Measurements from ENCODE around the gene KCNH4. TPM values are rescaled to one million over a fixed set of nuclear protein-coding genes. Genes with fewer than 3 reads are reported as not detected.

The KCNH4 gene
- total RNA-seq, 1 donor from 2014 or later, result 0.80 TPM

DNA sequence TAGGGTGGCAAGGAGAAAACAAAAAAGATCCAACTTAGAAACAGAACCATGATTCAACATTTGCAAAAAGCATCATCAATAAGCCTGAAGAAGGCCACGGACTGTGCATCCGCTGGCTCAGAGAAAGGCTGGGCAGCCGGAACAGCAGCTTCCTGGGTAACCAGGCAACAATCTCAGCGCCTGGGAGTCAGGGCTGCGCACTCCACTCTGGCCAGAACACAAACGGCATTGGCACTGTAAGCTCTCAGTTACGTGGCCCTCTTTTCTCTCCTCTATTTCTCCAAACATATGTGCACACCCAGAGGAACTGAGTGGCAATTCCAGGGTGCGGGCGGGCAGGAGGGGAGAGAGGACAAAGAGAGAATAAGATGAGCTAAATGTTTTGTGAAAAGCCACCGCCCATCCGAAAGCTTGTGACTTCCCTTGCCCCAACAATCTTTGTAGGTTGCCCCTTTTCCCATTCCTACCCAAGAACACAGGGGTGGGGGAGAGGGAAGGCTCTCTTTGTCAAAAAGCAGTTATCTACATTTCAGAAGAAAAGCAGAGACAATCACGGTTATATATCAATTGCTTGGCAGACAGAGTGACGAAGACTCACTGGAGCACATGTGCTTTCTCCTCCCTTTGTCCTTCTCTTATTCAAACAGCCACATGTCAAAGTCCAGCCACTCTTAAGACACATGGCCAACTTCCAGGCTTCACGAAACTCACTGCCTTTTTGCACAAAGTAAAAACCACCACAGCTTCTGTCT lies 19.9 kb upstream of the KCNH4 start:
- Mint-ChIP-seq H3K27ac (peak overlapping the region; percentile 35), H3K36me3 (ENCODE audit: low read depth) (peaks cover 51% of the 10 kb centered on the region), H3K4me1 (peaks cover 15% of the 10 kb centered on the region), H3K9me3 (no peaks in the 10 kb centered on the region), H3K27me3 (no peaks in the 10 kb centered on the region), H3K4me3 (no peak overlapping the region)
- CTCF ChIA-PET, result interaction anchor here (1.2 to 2.1 kb wide), 2 partner anchors 22 to 202 kb away, joined by 3 to 5 read pairs; no protein-coding TSS in a partner anchor
- TF ChIP-seq, protein P1, sequence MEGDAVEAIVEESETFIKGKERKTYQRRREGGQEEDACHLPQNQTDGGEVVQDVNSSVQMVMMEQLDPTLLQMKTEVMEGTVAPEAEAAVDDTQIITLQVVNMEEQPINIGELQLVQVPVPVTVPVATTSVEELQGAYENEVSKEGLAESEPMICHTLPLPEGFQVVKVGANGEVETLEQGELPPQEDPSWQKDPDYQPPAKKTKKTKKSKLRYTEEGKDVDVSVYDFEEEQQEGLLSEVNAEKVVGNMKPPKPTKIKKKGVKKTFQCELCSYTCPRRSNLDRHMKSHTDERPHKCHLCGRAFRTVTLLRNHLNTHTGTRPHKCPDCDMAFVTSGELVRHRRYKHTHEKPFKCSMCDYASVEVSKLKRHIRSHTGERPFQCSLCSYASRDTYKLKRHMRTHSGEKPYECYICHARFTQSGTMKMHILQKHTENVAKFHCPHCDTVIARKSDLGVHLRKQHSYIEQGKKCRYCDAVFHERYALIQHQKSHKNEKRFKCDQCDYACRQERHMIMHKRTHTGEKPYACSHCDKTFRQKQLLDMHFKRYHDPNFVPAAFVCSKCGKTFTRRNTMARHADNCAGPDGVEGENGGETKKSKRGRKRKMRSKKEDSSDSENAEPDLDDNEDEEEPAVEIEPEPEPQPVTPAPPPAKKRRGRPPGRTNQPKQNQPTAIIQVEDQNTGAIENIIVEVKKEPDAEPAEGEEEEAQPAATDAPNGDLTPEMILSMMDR (IDR thresholded peaks at IDR 0.05), result no peak
- intact Hi-C loops (cut with micrococcal nuclease), result no loop called here
- POLR2A ChIA-PET, result interaction anchor here (0.7 kb wide), 1 partner anchor 1841 kb away, joined by 3 read pairs; no protein-coding TSS in a partner anchor
- DNase-seq (no peak), ATAC-seq (ENCODE audit: low read depth) (no peak)

DNA sequence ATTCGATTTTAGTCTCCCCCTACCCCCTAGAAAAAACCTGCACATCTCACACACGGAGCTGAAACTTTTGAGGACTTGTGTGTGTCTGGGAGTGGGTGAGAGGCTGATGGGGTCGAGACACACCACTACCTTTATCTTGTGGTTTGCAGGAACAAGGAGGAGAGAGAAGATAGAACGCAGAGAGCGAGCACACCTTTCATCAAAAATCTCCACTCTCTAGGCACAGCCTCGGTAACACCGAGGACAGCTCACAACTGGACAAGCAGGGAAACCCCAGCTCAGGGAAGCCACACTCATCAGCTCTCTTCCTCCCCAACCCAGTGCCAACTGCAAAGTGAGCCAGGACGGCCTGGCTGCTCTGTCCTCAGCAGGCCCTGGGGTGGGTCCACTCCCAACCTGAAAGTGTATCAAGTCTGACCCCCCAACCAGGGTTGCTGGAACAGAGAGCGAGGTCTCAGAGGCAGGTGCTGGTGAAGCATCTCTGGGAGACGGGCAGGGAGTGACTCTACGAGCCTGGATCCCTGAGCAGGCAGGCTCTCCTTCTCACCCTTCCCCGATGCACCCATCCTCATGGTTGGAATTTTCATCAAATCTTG lies 18.6 kb upstream of the KCNH4 start:
- CTCF ChIA-PET, result interaction anchor here (1.5 to 2.4 kb wide), 2 partner anchors 15 to 23 kb away, joined by 6 to 11 read pairs; partner anchors contain the start of gene HCRT
- Mint-ChIP-seq H3K36me3 (ENCODE audit: low read depth) (peaks cover 41% of the 10 kb centered on the region), H3K27me3 (no peaks in the 10 kb centered on the region), H3K9me3 (no peaks in the 10 kb centered on the region), H3K27ac (peak overlapping the region; percentile 91), H3K4me1 (peaks cover 16% of the 10 kb centered on the region), H3K4me3 (no peak overlapping the region)
- ATAC-seq (ENCODE audit: low read depth) (no peak), DNase-seq (no peak)
- TF ChIP-seq, protein P1 (IDR thresholded peaks at IDR 0.05), result no peak
- POLR2A ChIA-PET, result interaction anchor here (0.5 to 1.6 kb wide), 9 partner anchors 16 to 379 kb away, joined by 3 to 12 read pairs (median 4); partner anchors contain the start of genes DNAJC7, KCNH4 and STAT3
- intact Hi-C loops (cut with micrococcal nuclease), result loop anchor here (1.0 kb wide), 1 partner anchor 15 kb away; no protein-coding TSS in a partner anchor

DNA sequence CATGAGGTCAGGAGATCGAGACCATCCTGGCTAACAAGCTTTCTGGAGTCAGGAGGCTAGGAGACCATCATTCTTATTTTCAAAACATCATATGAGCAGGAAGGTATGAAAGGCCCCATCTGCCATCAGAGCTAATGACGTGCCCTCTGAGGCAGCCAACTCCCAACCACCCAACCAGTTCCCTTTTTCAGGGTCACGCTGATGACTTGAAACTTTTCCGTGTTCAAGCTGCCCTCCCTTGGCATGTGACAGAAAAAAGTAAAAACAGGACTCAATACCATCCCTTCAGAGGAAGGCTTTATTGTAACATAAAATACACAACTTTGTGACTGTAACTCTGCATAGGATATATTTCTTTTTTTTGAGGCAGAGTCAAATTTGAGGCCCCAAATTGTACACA lies 18.0 kb upstream of the KCNH4 start:
- Mint-ChIP-seq H3K27me3 (no peaks in the 10 kb centered on the region), H3K4me3 (peak overlapping the region; percentile 46), H3K36me3 (ENCODE audit: low read depth) (peaks cover 39% of the 10 kb centered on the region), H3K9me3 (no peaks in the 10 kb centered on the region), H3K4me1 (peaks cover 21% of the 10 kb centered on the region), H3K27ac (peak overlapping the region; percentile 91)
- TF ChIP-seq, protein P1 (IDR thresholded peaks at IDR 0.05), result no peak
- CTCF ChIA-PET, result interaction anchor here (1.0 to 2.4 kb wide), 3 partner anchors 14 to 54 kb away, joined by 3 to 11 read pairs (median 6); partner anchors contain the start of gene HCRT
- POLR2A ChIA-PET, result interaction anchor here (0.5 to 1.6 kb wide), 10 partner anchors 15 to 924 kb away, joined by 3 to 12 read pairs (median 4); partner anchors contain the start of genes DNAJC7, KAT2A, KCNH4 and STAT3
- DNase-seq, result no peak
- intact Hi-C loops (cut with micrococcal nuclease), result loop anchor here (1.0 kb wide), 1 partner anchor 15 kb away; no protein-coding TSS in a partner anchor
- peak; percentile 75 for ATAC-seq (ENCODE audit: low read depth)

DNA sequence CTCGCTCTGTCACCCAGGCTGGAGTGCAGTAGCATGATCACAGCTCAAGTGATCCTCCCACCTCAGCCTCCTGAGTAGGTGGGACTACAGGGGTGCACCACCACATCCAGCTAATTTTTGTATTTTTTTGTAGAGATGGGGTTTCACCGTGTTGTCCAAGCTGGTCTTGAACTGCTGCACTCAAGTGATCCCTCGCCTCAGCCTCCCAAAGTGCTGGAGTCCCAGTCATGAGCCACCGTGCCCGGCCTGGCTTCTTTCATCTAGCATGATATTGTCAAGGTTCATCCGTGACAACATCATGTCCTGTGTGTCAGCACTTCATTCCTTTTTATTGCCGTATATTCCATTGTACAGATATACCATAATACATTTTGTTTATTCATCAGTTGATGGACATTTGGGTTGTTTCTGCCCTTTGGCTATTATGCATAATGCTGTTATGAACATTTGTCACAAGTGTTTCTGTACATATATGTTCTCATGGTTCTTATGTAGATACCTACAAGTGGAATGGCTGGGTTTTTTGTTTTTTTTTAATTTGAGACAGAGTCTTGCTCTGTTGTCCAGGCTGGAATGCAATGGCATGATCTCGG lies 16.7 kb upstream of the KCNH4 start:
- peaks cover 28% of the 10 kb centered on the region for H3K36me3 Mint-ChIP-seq (ENCODE audit: low read depth)
- H3K4me1 Mint-ChIP-seq, result peaks cover 34% of the 10 kb centered on the region
- TF ChIP-seq, protein P1 (IDR thresholded peaks at IDR 0.05), result no peak
- no peaks in the 10 kb centered on the region for H3K27me3 Mint-ChIP-seq
- H3K4me3 Mint-ChIP-seq, result no peak overlapping the region
- intact Hi-C loops (cut with micrococcal nuclease), result no loop called here
- ATAC-seq (ENCODE audit: low read depth) (no peak), DNase-seq (no peak)
- peak overlapping the region; percentile 30 for H3K27ac Mint-ChIP-seq
- ChIA-PET CTCF (interaction anchor here (2.4 kb wide), 1 partner anchor 13 kb away, joined by 11 read pairs; the partner anchor contains the start of gene HCRT), POLR2A (interaction anchor here (1.1 to 1.6 kb wide), 3 partner anchors 51 to 180 kb away, joined by 4 to 7 read pairs (median 6); partner anchors contain the start of genes DNAJC7 and KAT2A)
- H3K9me3 Mint-ChIP-seq, result no peaks in the 10 kb centered on the region

Data from activated B cell treated with CpG ODN at 0.5 μM for 24 hours (primary cell).